Tibial artery (tissue), 4 donors: ENCODE results near the gene SLC43A3.

Source experiments
- DNase-seq, 2 donors: peaks; one replicate each; pipeline ENCODE4 v3.0.0-alpha.2; 2019
- H3K27ac ChIP-seq, 2 donors: fragments of 200-600 bp; sonication (generic) in 1 of 2; 1 replicate in 1 of 2; 2 replicates in 1 of 2; pipeline ENCODE4 v1.5.1; 2018 to 2019; ENCODE audit warnings: mild to moderate bottlenecking in 1 of 2
- H3K27me3 ChIP-seq, 2 donors: fragments of 200-600 bp; sonication (generic) in 1 of 2; one replicate each; pipeline versions ENCODE4 v1.5.1 to v1.6.0; 2016 to 2019
- H3K36me3 ChIP-seq, 3 donors: fragments of 200-600 bp; sonication (generic) in 2 of 3; one replicate each; pipeline ENCODE4 v1.5.1; 2016 to 2019; ENCODE audit warnings: mild to moderate bottlenecking in 2 of 3
- H3K4me1 ChIP-seq, 4 donors: fragments of 200-600 bp; sonication (generic) in 2 of 4; 1 replicate in 3 of 4; 2 replicates in 1 of 4; pipeline ENCODE4 v1.5.1; 2016 to 2019
- H3K4me3 ChIP-seq, 2 donors: fragments of 200-600 bp; sonication (generic) in 1 of 2; 1 replicate in 1 of 2; 2 replicates in 1 of 2; pipeline ENCODE4 v1.5.1; 2018 to 2019; ENCODE audit warnings: mild to moderate bottlenecking in 2 of 2
- H3K9me3 ChIP-seq, 3 donors: fragments of 200-600 bp; sonication (generic) in 1 of 3; one replicate each; pipeline ENCODE4 v1.5.1; 2016 to 2019
- CTCF ChIP-seq, 2 experiments: fragments of 200-600 bp in 1 of 2; fragments of 450-650 bp in 1 of 2; IDR thresholded peaks; one replicate each; pipeline ENCODE4 v1.5.1; 2017 to 2019; ENCODE audit warnings: antibody characterized with exemption in 2 of 2, mild to moderate bottlenecking in 1 of 2, moderate library complexity in 1 of 2
- intact Hi-C: fragments of 100-400 bp; cut with DNase I; formaldehyde crosslinking; loops from one replicate; pipeline ENCODE4 v1.15.0; 2023; ENCODE audit warnings: low total_unique reads

SLC43A3 gene

GRCh38 chr11:57474017-57474802 is 47.3 kb upstream of the SLC43A3 start:
- H3K36me3 ChIP-seq = no peaks in the 10 kb centered on the region
- intact Hi-C loops = no loop called here
- no peak for DNase-seq
- no peaks in the 10 kb centered on the region for H3K9me3 ChIP-seq
- peaks cover 0 to 69% of the 10 kb centered on the region in 2 donors for H3K27me3 ChIP-seq
- no peak overlapping the region for H3K27ac ChIP-seq
- H3K4me3 ChIP-seq = no peak overlapping the region
- H3K4me1 ChIP-seq = peaks cover 0 to 18% (median 14%) of the 10 kb centered on the region in 4 donors
- no peak for TF ChIP-seq CTCF (IDR thresholded peaks at IDR 0.05)

GRCh38 chr11:57473285-57473841 is 46.4 kb upstream of the SLC43A3 start:
- intact Hi-C loops = no loop called here
- H3K27ac ChIP-seq = no peak overlapping the region
- H3K27me3 ChIP-seq = peaks cover 0 to 68% of the 10 kb centered on the region in 2 donors
- H3K36me3 ChIP-seq = no peaks in the 10 kb centered on the region
- TF ChIP-seq CTCF (IDR thresholded peaks at IDR 0.05) = no peak
- H3K4me3 ChIP-seq = no peak overlapping the region
- DNase-seq = no peak
- no peaks in the 10 kb centered on the region for H3K9me3 ChIP-seq
- H3K4me1 ChIP-seq = peaks cover 0 to 18% (median 14%) of the 10 kb centered on the region in 4 donors

GRCh38 chr11:57471496-57471895 is 44.6 kb upstream of the SLC43A3 start:
- TF ChIP-seq CTCF (IDR thresholded peaks at IDR 0.05) = no peak

GRCh38 chr11:57469268-57469667 is 42.3 kb upstream of the SLC43A3 start:
- peaks cover 0 to 39% of the 10 kb centered on the region in 2 donors for H3K27me3 ChIP-seq
- no peaks in the 10 kb centered on the region for H3K4me1 ChIP-seq
- H3K9me3 ChIP-seq = no peaks in the 10 kb centered on the region
- no peak for DNase-seq
- H3K4me3 ChIP-seq = no peak overlapping the region
- H3K27ac ChIP-seq = no peak overlapping the region
- no peak for TF ChIP-seq CTCF (IDR thresholded peaks at IDR 0.05)
- no peaks in the 10 kb centered on the region for H3K36me3 ChIP-seq
- intact Hi-C loops = no loop called here

More at GRCh38 chr11:57471496-57471895, 44.6 kb upstream of the SLC43A3 start:
- H3K27me3 ChIP-seq = peaks cover 0 to 62% of the 10 kb centered on the region in 2 donors
- H3K9me3 ChIP-seq = no peaks in the 10 kb centered on the region
- peaks cover 0 to 11% (median 9%) of the 10 kb centered on the region in 4 donors for H3K4me1 ChIP-seq
- intact Hi-C loops = no loop called here
- no peak overlapping the region for H3K4me3 ChIP-seq
- H3K36me3 ChIP-seq = no peaks in the 10 kb centered on the region
- no peak overlapping the region for H3K27ac ChIP-seq
- no peak for DNase-seq

GRCh38 chr11:57468276-57468675 is 41.4 kb upstream of the SLC43A3 start:
- Histone ChIP-seq H3K9me3 (no peaks in the 10 kb centered on the region), H3K4me3 (no peak overlapping the region), H3K36me3 (no peaks in the 10 kb centered on the region), H3K27me3 (peaks cover 0 to 32% of the 10 kb centered on the region in 2 donors), H3K27ac (no peak overlapping the region), H3K4me1 (no peaks in the 10 kb centered on the region)
- TF ChIP-seq CTCF (IDR thresholded peaks at IDR 0.05) = no peak
- DNase-seq = no peak
- intact Hi-C loops = no loop called here
